Raji (cell line): Measurements from ENCODE around the gene SP4.

ENCODE experiments used
- POLR2A ChIP-seq: IDR thresholded peaks from 2 replicates; pipeline ENCODE4 v1.6.1; 2011; ENCODE audit warnings: low read depth, low read length, control low read depth; ENCODE audit not compliant: insufficient read depth

Gene SP4

DNA sequence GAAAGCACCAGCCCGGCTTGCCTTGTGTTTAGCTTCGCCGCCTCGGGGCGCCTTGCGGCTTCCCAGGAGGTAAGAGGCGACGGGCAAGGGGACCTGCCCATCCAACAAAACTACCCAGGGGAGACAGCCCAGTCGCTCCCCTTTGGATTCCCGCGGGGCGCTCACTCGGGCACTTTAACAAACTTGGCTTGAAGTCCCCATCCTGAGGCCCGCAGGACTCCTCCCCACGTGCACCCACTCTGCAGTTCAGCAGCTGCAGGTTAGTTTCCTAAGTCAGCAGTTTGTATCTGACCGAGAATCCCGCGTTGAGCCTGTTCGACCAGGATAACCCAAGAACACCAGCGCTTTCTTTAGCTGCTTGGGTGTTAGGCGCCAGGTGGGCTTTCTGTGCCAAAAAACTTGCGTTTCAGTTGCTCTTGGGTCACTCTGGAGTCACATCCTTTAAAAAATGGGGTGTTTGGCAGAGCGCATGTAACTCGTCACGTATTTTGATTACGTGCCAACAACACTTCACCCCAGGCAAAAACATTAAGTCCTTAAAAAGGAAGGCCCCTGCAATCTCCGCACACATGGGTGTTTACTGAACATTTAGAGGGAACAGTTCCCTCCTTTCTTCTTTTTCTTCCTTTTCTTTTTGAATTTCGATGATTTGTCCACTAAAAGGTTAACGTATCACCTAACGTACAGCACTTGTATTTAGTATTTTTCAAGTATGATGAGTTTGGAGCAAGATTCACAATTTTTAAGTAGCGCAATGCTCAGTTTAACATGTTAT, 115.8 kb downstream of the SP4 start:
- no peak for TF ChIP-seq POLR2A

DNA sequence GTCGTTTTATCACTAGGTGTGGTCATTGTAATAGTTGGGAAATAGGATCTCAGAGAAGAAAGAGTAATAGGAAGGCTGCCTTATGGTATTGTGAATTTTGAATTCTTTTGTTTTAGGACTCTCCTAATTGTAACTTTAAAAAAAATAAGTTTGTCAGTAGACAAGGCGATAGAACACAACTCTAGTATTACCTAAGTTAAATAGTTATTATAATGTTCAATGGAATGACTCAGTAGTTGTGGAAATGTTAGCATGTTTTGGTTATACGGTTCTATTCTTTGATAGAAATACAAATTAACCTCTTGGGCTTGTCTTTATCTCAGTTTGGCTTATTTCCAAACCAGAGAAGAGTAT, 116.4 kb downstream of the SP4 start:
- no peak for TF ChIP-seq POLR2A

DNA sequence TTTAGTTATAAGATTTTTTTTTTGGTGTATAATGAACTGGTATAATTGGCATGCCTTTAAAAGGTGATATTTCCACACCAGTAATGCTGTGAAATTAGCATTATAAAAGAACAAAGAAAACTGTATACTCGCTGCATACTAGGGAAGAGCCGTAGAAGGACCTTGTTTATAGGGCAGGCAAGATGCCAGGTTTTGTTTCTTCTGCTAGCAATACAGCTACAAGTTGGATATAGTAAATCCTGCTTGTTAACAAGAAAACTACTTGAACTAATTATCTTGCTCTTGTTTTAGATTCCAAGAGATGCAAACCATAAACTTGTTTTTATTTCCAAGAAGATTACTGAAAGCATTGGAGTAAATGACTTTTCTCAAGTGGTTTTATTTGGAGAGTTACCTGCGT, 116.8 kb downstream of the SP4 start:
- no peak for TF ChIP-seq POLR2A

DNA sequence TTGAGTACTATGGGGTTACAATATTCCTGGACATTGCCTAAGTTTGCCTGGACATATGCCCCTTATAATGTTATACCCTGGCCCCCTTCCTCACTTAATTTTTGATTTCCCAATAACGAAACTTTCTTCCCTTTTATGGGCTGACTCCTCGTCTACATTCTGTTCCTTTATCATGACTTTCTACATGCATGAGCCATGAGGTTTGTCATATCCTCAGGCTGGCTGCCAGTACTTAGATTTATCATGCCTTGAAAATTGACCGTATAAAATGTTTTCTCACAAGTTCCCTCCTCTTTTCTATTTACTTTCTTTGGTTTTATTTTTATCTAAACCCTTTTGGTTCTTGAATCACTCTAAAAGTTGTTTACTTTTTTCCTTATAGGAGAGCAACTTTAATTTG, 119.6 kb downstream of the SP4 start:
- no peak for TF ChIP-seq POLR2A

DNA sequence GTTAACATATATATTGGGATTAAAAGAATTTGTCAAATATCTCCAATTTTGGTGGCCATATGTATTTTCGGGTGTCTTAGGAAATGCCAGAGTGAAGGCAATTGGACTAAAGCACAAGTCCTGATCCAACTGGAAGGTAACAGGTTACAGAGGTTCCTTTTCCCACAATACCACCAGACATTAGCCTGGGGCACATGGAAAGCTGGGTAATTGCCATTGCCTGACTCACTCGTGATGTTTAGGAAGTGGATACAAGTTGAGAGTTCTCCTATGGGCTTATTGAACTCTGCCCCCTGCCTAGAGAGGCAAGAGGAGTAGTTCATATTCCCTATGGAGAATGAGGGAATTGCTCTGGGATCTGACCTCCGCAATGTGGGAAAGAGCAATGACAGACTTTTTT, 120.6 kb downstream of the SP4 start:
- no peak for TF ChIP-seq POLR2A

DNA sequence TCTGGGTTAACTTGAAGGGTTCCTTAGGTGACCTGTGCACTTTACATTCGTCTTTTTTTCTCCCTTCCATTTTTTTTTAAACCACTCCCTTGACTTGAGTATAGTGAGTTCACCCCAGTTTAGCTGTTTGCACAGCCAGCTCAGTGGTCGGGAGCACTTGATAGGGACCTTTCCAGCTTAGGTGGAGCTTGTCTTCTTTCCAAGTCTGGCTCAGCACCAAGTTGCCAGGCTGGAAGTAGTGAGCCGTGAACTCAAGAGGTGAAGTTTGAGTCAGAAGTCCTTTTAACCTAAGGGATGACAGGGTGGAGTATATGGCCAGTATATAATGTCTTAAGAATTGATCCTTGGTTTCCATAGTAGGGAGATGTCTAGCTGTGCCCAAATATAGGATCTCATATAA, 122.2 kb downstream of the SP4 start:
- TF ChIP-seq POLR2A: no peak

DNA sequence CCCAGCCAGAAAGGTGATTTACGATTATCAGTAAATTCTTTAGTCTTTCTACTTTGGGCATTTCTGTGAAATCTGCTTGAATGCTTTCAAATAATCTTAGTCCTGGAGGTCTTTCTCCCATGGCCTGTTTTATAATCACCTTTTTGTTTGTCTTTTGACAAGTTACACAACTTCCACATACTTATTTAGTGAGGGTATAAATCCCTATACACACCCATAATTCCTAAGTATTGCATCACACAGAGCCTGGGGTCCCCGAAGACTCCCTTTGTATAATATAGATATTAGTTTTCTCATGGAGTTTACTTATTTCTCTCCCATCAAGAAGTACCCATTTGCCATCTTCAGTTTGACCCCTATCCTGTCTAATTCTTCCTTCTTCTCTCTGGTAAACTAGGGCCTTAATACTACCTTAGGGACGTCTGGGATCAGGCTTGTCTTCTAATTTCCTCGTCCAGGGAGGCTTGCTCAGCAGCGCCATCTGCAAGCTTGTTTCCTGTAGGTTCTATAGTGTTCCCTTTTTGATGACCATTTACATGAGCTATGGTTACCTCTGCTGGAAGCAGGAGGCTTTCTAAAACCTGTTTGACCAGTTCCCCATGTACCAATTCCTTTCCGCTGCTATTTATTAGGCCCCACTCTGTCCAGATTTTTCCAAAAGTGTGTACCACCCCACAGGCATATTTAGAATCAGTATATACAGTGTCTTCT, 123.1 kb downstream of the SP4 start:
- TF ChIP-seq POLR2A: no peak

DNA sequence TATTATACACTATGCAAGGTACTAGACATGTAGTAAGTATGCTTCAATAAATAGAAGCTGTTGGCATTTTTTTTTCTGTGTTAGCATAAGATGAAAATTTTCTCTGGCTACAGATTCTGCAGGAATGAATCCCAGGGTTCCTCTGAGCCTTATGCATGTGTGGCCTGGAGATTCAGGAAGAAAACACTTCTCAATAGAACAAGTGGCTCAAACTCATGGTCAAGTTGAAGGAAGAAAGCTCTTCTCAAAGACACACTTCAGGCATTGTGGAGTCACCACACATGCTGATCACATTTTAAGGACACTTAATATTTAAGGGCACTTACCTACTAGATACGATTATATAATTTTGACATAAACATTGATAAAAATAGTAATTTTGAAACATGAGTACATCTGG, 134.5 kb downstream of the SP4 start:
- TF ChIP-seq POLR2A: no peak
